ENCODE results near the gene CNN2.

- TF ChIP-seq, protein P1, sequence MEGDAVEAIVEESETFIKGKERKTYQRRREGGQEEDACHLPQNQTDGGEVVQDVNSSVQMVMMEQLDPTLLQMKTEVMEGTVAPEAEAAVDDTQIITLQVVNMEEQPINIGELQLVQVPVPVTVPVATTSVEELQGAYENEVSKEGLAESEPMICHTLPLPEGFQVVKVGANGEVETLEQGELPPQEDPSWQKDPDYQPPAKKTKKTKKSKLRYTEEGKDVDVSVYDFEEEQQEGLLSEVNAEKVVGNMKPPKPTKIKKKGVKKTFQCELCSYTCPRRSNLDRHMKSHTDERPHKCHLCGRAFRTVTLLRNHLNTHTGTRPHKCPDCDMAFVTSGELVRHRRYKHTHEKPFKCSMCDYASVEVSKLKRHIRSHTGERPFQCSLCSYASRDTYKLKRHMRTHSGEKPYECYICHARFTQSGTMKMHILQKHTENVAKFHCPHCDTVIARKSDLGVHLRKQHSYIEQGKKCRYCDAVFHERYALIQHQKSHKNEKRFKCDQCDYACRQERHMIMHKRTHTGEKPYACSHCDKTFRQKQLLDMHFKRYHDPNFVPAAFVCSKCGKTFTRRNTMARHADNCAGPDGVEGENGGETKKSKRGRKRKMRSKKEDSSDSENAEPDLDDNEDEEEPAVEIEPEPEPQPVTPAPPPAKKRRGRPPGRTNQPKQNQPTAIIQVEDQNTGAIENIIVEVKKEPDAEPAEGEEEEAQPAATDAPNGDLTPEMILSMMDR (IDR thresholded peaks at IDR 0.05), result no peak
- TF ChIP-seq POLR2A (IDR thresholded peaks at IDR 0.05), result no peak
These were observed 55.9 kb downstream of the CNN2 start for GRCh38 chr19:1082165-1082927.
